HG03025 (cell line): ENCODE results near the gene SRGAP3.

ENCODE experiments used
- ATAC-seq: cut with Tn5 transposase; IDR thresholded peaks from one replicate; pipeline ENCODE4 v1.9.1; 2021; ENCODE audit warnings: mild to moderate bottlenecking, moderate library complexity; ENCODE audit not compliant: unreplicated experiment, low FRiP score

The SRGAP3 gene

GRCh38 chr3:9204253-9204992 is 45.0 kb downstream of the SRGAP3 start:
- no peak for ATAC-seq

- ATAC-seq = no peak
These were observed 46.1 kb downstream of the SRGAP3 start for GRCh38 chr3:9203317-9203716.

- ATAC-seq = no peak
These were observed 46.9 kb downstream of the SRGAP3 start for GRCh38 chr3:9202546-9202945.

- no peak for ATAC-seq
These were observed 47.5 kb downstream of the SRGAP3 start for GRCh38 chr3:9201955-9202354.

GRCh38 chr3:9201266-9201665 is 48.2 kb downstream of the SRGAP3 start:
- ATAC-seq = no peak

- ATAC-seq = no peak
These were observed 49.7 kb downstream of the SRGAP3 start for GRCh38 chr3:9199775-9200174.

GRCh38 chr3:9198899-9199335 is 50.5 kb downstream of the SRGAP3 start:
- ATAC-seq = no peak

GRCh38 chr3:9198261-9198660 is 51.2 kb downstream of the SRGAP3 start:
- no peak for ATAC-seq

- ATAC-seq = no peak
These were observed 53.4 kb downstream of the SRGAP3 start for GRCh38 chr3:9196020-9196419.

- no peak for ATAC-seq
These were observed 54.1 kb downstream of the SRGAP3 start for GRCh38 chr3:9195390-9195789.

GRCh38 chr3:9194509-9195184 is 54.8 kb downstream of the SRGAP3 start:
- no peak for ATAC-seq

GRCh38 chr3:9193633-9194195 is 55.7 kb downstream of the SRGAP3 start:
- no peak for ATAC-seq

- no peak for ATAC-seq
These were observed 56.2 kb downstream of the SRGAP3 start for GRCh38 chr3:9193211-9193610.

GRCh38 chr3:9192248-9193025 is 57.0 kb downstream of the SRGAP3 start:
- no peak for ATAC-seq

- ATAC-seq = no peak
These were observed 59.2 kb downstream of the SRGAP3 start for GRCh38 chr3:9190276-9190675.

GRCh38 chr3:9188583-9188982 is 60.9 kb downstream of the SRGAP3 start:
- no peak for ATAC-seq

GRCh38 chr3:9185701-9186100 is 63.7 kb downstream of the SRGAP3 start:
- no peak for ATAC-seq

- ATAC-seq = no peak
These were observed 64.4 kb downstream of the SRGAP3 start for GRCh38 chr3:9185046-9185445.

- ATAC-seq = no peak
These were observed 65.0 kb downstream of the SRGAP3 start for GRCh38 chr3:9184461-9184835.

GRCh38 chr3:9183811-9184460 is 65.5 kb downstream of the SRGAP3 start:
- ATAC-seq = no peak

GRCh38 chr3:9183011-9183410 is 66.4 kb downstream of the SRGAP3 start:
- no peak for ATAC-seq
